Tibial nerve (tissue), 4 donors: ENCODE measurements around the gene EVI2B. TPM values are rescaled to one million over a fixed set of nuclear protein-coding genes. Genes with fewer than 3 reads are reported as not detected.

Source experiments
- DNase-seq, 2 donors: peaks; one replicate each; pipeline ENCODE4 v3.0.0-alpha.2; 2019; ENCODE audit warnings: low spot score in 2 of 2
- H3K27ac ChIP-seq, 4 donors: fragments of 200-600 bp; sonication (generic) in 3 of 4; one replicate each; pipeline ENCODE4 v1.5.1; 2017 to 2019; ENCODE audit warnings: mild to moderate bottlenecking in 1 of 4
- H3K27me3 ChIP-seq, 2 donors: fragments of 200-600 bp; sonication (generic) in 1 of 2; one replicate each; pipeline versions ENCODE4 v1.5.1 to v1.6.0; 2017 to 2019
- H3K36me3 ChIP-seq, 3 donors: fragments of 200-600 bp; sonication (generic); one replicate each; pipeline ENCODE4 v1.5.1; 2018 to 2019
- H3K4me1 ChIP-seq, 4 donors: fragments of 200-600 bp; sonication (generic) in 3 of 4; one replicate each; pipeline ENCODE4 v1.5.1; 2017 to 2019
- H3K4me3 ChIP-seq, 4 donors: fragments of 200-600 bp; sonication (generic) in 3 of 4; one replicate each; pipeline ENCODE4 v1.5.1; 2017 to 2019; ENCODE audit warnings: mild to moderate bottlenecking in 1 of 4, moderate library complexity in 1 of 4
- H3K9me3 ChIP-seq, 4 donors: fragments of 200-600 bp; sonication (generic) in 3 of 4; one replicate each; pipeline ENCODE4 v1.5.1; 2017 to 2019
- CTCF ChIP-seq, 5 experiments: fragments of 200-600 bp in 3 of 5; fragments of 450-650 bp in 2 of 5; sonication (generic) in 3 of 5; IDR thresholded peaks; one replicate each; pipeline ENCODE4 v1.5.1; 2016 to 2019; ENCODE audit warnings: antibody characterized with exemption in 5 of 5, mild to moderate bottlenecking in 3 of 5, moderate library complexity in 2 of 5
- EP300 ChIP-seq, 2 donors: sonication (generic); formaldehyde crosslinking; IDR thresholded peaks; one replicate each; pipeline ENCODE4 v1.6.1; 2017; ENCODE audit warnings: antibody characterized with exemption in 2 of 2, mild to moderate bottlenecking in 1 of 2
- POLR2A ChIP-seq, 2 donors: fragments of 450-650 bp; IDR thresholded peaks; one replicate each; pipeline ENCODE4 v1.6.1; 2017; ENCODE audit warnings: antibody characterized with exemption in 2 of 2, mild to moderate bottlenecking in 2 of 2, moderate library complexity in 2 of 2
- WGBS, 2 donors: methylation state at CpG; one replicate each; pipeline ENCODE4 v1.1.5; 2018; 5-methylcytosine and 5-hydroxymethylcytosine counted together
- total RNA-seq, 4 donors: library from RNA; depleted of rRNA; stranded (reverse); fragments of >200 nt; gene quantifications; one replicate each; pipeline ENCODE4 v1.1.0, GENCODE V29; 2016

EVI2B gene
- total RNA-seq, 4 donors from 2014 or later: 5.7 to 9.9 (median 9.3) TPM

GRCh38 chr17:31321966-31322365, 8.1 kb upstream of the EVI2B start:
- Histone ChIP-seq H3K27ac (peak overlapping the region in 2 of 4 donors; percentile 8 to 76), H3K9me3 (no peaks in the 10 kb centered on the region), H3K27me3 (no peaks in the 10 kb centered on the region), H3K4me3 (no peak overlapping the region), H3K36me3 (peaks cover 0 to 13% (median 0%) of the 10 kb centered on the region in 3 donors), H3K4me1 (peaks cover 0 to 6% (median 0%) of the 10 kb centered on the region in 4 donors)
- no peak for DNase-seq
- no peak for TF ChIP-seq CTCF (IDR thresholded peaks at IDR 0.05)
- no peak for TF ChIP-seq POLR2A (IDR thresholded peaks at IDR 0.05)
- no peak for TF ChIP-seq EP300 (IDR thresholded peaks at IDR 0.05)
- WGBS, 2 donors: 90 to 92% methylated on average over 4 of the region's 4 CpGs

DNA sequence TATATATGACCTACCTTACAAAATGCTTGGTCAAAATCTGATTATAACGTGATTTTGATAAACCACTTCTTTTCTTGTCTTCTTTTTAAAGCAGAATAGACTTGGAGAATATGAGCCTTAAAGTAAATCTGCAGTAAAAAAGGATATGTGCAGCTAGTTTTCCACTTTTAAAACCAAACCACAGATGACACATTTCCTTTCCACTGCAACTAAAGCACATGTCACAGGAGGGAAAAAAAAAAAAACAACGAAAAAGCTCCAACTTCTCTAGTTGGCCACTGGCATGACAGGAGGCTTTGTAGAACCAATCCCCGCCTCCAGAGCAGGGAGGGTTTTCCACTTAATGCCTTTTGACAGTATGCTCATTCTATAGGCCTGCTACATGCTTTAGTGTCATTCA, 7.6 kb upstream of the EVI2B start, which contains the start of gene EVI2A:
Gene EVI2A (minus strand): TSS at position 142 of the 400 bp plus-strand sequence. CDS start 2,609 bp downstream, outside the sequence.
- 60 to 68% methylated on average over 3 of the region's 3 CpGs for WGBS, 2 donors
- peak within 1 kb of the TSS in 2 of 4 donors; percentile 24 to 28 for H3K4me3 ChIP-seq
- peaks cover 0 to 6% (median 2%) of the 10 kb centered on the region in 4 donors for H3K4me1 ChIP-seq

GRCh38 chr17:31320791-31321190, 6.9 kb upstream of the EVI2B start:
- DNase-seq: no peak
- Histone ChIP-seq H3K9me3 (no peaks in the 10 kb centered on the region), H3K4me1 (peaks cover 0 to 7% (median 3%) of the 10 kb centered on the region in 4 donors), H3K27me3 (no peaks in the 10 kb centered on the region), H3K4me3 (peak overlapping the region in 2 of 4 donors; percentile 24 to 28), H3K27ac (peak overlapping the region in 3 of 4 donors; percentile 51 to 76 (median 62)), H3K36me3 (peaks cover 0 to 1% (median 0%) of the 10 kb centered on the region in 3 donors)
- TF ChIP-seq CTCF (IDR thresholded peaks at IDR 0.05) (no peak), EP300 (IDR thresholded peaks at IDR 0.05) (no peak), POLR2A (IDR thresholded peaks at IDR 0.05) (no peak)
- WGBS, 2 donors: 11 to 26% methylated on average over 1 of the region's 1 CpG

More for the DNA sequence above, 7.6 kb upstream of the EVI2B start, which contains the start of gene EVI2A:
- DNase-seq: no peak
- Histone ChIP-seq H3K36me3 (peaks cover 0 to 8% (median 0%) of the 10 kb centered on the region in 3 donors), H3K27me3 (no peaks in the 10 kb centered on the region), H3K27ac (peak within 1 kb of the TSS in 3 of 4 donors; percentile 51 to 76 (median 62)), H3K9me3 (no peaks in the 10 kb centered on the region)
- no peak for TF ChIP-seq CTCF (IDR thresholded peaks at IDR 0.05)
- TF ChIP-seq POLR2A (IDR thresholded peaks at IDR 0.05): no peak
- TF ChIP-seq EP300 (IDR thresholded peaks at IDR 0.05): peak in 1 of 2 donors; percentile 43

GRCh38 chr17:31320241-31320640, 6.4 kb upstream of the EVI2B start:
- peak overlapping the region in 2 of 4 donors; percentile 24 to 28 for H3K4me3 ChIP-seq
- peak overlapping the region in 2 of 4 donors; percentile 76 to 78 for H3K27ac ChIP-seq
- no peak for TF ChIP-seq EP300 (IDR thresholded peaks at IDR 0.05)
- no peak for TF ChIP-seq CTCF (IDR thresholded peaks at IDR 0.05)
- TF ChIP-seq POLR2A (IDR thresholded peaks at IDR 0.05): no peak
- peaks cover 0 to 7% (median 3%) of the 10 kb centered on the region in 4 donors for H3K4me1 ChIP-seq
- no peaks in the 10 kb centered on the region for H3K9me3 ChIP-seq
- no peaks in the 10 kb centered on the region for H3K36me3 ChIP-seq
- 70 to 76% methylated on average over 2 of the region's 2 CpGs for WGBS, 2 donors
- DNase-seq: no peak
- H3K27me3 ChIP-seq: no peaks in the 10 kb centered on the region

DNA sequence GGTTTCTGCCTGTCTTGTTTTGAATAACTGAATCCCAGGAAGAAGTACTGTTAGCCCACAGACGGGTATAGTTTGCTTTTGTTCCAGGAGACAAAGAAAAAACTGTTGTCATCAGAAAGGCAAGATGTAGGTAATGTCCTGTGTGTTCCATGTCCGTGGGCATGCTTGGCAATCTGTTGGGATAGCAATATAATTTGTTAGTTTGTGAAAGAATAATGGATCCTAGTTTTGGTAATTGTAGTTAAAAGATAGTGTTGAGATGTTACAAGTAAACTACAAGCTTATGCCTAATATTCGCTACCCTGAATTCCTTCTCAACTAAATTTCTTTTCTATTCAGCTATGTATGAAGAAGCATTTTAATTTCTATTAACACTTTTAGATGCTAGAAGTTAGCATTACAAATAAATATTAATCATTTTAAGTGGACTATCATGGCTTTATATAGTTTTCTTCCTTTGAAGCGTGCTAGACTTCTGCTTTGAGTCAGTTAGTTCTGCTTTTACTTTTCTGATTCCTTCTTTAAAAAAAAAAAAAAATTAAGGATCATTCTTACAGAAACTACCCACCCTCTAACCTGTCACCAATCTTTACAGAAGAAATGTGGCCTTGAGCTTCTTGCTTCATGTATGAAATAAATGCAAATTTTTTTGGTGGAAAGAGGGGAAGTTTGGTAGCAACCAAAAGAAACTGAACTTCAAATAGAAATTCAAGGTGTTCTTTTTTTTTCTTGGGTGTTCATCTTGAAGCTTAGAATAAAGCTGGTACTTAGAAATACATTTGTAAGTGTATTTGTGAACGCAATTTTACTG, 5.2 kb upstream of the EVI2B start:
- TF ChIP-seq POLR2A (IDR thresholded peaks at IDR 0.05) (no peak), EP300 (IDR thresholded peaks at IDR 0.05) (no peak), CTCF (IDR thresholded peaks at IDR 0.05) (no peak)
- H3K27ac ChIP-seq: peak overlapping the region in 3 of 4 donors; percentile 76 to 82 (median 78)
- WGBS, 2 donors: 74 to 77% methylated on average over 5 of the region's 5 CpGs
- H3K9me3 ChIP-seq: no peaks in the 10 kb centered on the region
- no peaks in the 10 kb centered on the region for H3K27me3 ChIP-seq
- peak overlapping the region in 2 of 4 donors; percentile 27 to 28 for H3K4me3 ChIP-seq
- DNase-seq: no peak
- H3K36me3 ChIP-seq: no peaks in the 10 kb centered on the region
- peaks cover 0 to 7% (median 3%) of the 10 kb centered on the region in 4 donors for H3K4me1 ChIP-seq
